GM23338 (cell line): Measurements from ENCODE around the gene SERPINB8.

Experiments
- CREB1 ChIP-seq: fragments of 250-450 bp; sonication (Bioruptor Pico); IDR thresholded peaks from 2 replicates; pipeline ENCODE4 v1.5.0; 2020; ENCODE audit warnings: low read depth, mild to moderate bottlenecking, moderate library complexity
- EZH2 ChIP-seq: fragments of 200-600 bp; sonication (generic); IDR thresholded peaks from one replicate; pipeline ENCODE4 v1.8.0; 2017; ENCODE audit warnings: antibody characterized with exemption, mild to moderate bottlenecking, low read depth; ENCODE audit not compliant: unreplicated experiment
- JUNB ChIP-seq: IDR thresholded peaks from one replicate; pipeline ENCODE4 v1.6.1; 2016; ENCODE audit warnings: antibody characterized with exemption; ENCODE audit not compliant: unreplicated experiment
- POLR2AphosphoS5 ChIP-seq: IDR thresholded peaks from 2 replicates; pipeline ENCODE4 v1.6.1; 2016; ENCODE audit warnings: antibody characterized with exemption, low read depth
- TF ChIP-seq, protein P1 (sequence below), 2 experiments: fragments of 200-600 bp in 1 of 2; sonication (generic) in 1 of 2; conservative IDR thresholded peaks; 2 replicates each; pipeline versions ENCODE4 v1.5.1 to v1.6.1; 2016 to 2017; ENCODE audit warnings: antibody characterized with exemption in 2 of 2, low read depth in 2 of 2, mild to moderate bottlenecking in 2 of 2, moderate library complexity in 1 of 2
- TF ChIP-seq, protein P2 (sequence below): IDR thresholded peaks from one replicate; pipeline ENCODE4 v1.6.1; 2018; ENCODE audit warnings: antibody characterized with exemption; ENCODE audit not compliant: unreplicated experiment
- TF ChIP-seq, protein P3 (sequence below): IDR thresholded peaks from 2 replicates; pipeline ENCODE4 v1.6.1; 2016; ENCODE audit warnings: antibody characterized with exemption

DNA sequence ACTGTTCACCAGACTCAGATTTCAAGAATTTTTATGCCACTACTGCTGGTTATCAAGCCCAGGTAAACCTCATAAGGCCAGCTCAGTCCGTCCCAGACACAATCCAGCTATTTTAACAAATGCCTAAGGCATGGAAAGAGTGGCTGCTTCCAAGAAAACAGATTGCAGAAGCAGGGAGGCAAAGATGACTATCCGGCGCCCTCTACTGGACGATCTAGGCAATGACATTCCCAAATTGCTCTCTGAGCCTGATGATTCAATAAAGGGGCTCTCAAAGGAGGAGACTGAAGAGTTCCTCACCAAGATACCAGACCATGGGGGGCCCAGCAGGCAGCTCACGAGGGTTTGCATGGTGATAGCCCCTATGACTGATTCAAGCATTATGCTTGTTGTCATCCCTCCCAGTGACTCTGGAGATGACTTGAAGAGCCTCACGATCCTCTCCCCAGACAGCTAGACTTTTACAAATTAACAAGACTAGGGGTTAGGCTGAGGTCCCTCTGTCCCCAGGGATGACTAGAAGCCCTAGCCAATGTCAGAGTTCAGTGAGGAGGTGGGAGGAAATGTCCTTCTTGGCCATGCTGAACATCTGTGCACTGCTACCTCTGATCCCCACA, 25.0 kb downstream of the SERPINB8 start:
- TF ChIP-seq, protein P1, sequence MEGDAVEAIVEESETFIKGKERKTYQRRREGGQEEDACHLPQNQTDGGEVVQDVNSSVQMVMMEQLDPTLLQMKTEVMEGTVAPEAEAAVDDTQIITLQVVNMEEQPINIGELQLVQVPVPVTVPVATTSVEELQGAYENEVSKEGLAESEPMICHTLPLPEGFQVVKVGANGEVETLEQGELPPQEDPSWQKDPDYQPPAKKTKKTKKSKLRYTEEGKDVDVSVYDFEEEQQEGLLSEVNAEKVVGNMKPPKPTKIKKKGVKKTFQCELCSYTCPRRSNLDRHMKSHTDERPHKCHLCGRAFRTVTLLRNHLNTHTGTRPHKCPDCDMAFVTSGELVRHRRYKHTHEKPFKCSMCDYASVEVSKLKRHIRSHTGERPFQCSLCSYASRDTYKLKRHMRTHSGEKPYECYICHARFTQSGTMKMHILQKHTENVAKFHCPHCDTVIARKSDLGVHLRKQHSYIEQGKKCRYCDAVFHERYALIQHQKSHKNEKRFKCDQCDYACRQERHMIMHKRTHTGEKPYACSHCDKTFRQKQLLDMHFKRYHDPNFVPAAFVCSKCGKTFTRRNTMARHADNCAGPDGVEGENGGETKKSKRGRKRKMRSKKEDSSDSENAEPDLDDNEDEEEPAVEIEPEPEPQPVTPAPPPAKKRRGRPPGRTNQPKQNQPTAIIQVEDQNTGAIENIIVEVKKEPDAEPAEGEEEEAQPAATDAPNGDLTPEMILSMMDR (conservative IDR thresholded peaks at IDR 0.05; ENCODE audit: low read depth in 2 of 2), result peak; percentile 85 to 89
- TF ChIP-seq JUNB (no peak), EZH2 (no peak), POLR2AphosphoS5 (no peak), CREB1 (CRISPR knock-in tag) (no peak)
- TF ChIP-seq, protein P2, sequence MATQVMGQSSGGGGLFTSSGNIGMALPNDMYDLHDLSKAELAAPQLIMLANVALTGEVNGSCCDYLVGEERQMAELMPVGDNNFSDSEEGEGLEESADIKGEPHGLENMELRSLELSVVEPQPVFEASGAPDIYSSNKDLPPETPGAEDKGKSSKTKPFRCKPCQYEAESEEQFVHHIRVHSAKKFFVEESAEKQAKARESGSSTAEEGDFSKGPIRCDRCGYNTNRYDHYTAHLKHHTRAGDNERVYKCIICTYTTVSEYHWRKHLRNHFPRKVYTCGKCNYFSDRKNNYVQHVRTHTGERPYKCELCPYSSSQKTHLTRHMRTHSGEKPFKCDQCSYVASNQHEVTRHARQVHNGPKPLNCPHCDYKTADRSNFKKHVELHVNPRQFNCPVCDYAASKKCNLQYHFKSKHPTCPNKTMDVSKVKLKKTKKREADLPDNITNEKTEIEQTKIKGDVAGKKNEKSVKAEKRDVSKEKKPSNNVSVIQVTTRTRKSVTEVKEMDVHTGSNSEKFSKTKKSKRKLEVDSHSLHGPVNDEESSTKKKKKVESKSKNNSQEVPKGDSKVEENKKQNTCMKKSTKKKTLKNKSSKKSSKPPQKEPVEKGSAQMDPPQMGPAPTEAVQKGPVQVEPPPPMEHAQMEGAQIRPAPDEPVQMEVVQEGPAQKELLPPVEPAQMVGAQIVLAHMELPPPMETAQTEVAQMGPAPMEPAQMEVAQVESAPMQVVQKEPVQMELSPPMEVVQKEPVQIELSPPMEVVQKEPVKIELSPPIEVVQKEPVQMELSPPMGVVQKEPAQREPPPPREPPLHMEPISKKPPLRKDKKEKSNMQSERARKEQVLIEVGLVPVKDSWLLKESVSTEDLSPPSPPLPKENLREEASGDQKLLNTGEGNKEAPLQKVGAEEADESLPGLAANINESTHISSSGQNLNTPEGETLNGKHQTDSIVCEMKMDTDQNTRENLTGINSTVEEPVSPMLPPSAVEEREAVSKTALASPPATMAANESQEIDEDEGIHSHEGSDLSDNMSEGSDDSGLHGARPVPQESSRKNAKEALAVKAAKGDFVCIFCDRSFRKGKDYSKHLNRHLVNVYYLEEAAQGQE, result no peak
- TF ChIP-seq, protein P3, sequence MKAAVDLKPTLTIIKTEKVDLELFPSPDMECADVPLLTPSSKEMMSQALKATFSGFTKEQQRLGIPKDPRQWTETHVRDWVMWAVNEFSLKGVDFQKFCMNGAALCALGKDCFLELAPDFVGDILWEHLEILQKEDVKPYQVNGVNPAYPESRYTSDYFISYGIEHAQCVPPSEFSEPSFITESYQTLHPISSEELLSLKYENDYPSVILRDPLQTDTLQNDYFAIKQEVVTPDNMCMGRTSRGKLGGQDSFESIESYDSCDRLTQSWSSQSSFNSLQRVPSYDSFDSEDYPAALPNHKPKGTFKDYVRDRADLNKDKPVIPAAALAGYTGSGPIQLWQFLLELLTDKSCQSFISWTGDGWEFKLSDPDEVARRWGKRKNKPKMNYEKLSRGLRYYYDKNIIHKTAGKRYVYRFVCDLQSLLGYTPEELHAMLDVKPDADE, result no peak
